ENCODE data around the gene ACTR2. TPM values are rescaled to one million over a fixed set of nuclear protein-coding genes. Genes with fewer than 3 reads are reported as not detected.
"Not testable (repeated sequence)": the region's sequence is repeated elsewhere in the genome, so short reads cannot be mapped to it uniquely, and the experiment has no call there.

ACTR2 gene
- 256 TPM for polyA plus RNA-seq (2012; ENCODE audit: missing spikeins)

DNA sequence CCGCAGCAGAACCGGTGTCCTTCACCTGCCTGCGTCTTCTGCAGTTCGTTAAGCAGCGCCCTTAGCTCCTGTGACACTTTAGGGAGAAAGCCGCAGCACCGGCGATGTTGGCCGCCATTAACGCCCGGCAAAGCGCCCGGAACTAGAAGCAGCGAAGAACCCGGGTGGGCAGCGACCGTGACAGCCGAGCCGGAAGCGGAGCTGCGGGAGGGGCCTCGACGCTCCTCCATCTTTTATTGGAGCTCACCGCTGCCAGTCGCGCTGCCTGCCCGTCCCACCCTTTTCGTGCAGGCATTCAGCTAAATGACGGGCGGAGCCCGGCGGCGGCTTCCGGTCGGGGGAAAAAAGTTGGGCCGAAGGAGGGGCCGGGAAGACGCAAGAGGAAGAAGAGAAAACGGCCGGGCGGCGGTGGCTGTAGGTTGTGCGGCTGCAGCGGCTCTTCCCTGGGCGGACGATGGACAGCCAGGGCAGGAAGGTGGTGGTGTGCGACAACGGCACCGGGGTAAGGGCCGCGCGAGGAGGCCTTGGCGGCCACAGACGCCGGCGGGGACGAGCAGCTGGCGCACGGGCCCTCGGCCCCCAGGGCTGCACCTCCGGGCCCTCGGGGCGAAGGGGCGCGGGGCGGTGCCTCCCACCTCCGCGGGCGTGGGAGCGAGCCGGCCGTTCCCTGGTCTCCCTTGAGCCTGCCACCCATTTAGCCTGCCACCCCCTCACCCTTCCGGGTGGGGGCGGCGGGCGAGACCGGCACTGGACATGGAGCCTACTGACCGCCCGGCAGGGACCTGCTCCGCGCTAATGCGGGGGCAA, at the start of gene ACTR2:
Gene ACTR2 (plus strand): TSS at position 376 of the 807 bp plus-strand sequence. CDS start 79 bp downstream, at position 455.
- TF ChIP-seq POLR2AphosphoS5 (IDR thresholded peaks at IDR 0.05; ENCODE audit: low read depth, low read length) (peak; percentile 95), POLR2A (IDR thresholded peaks at IDR 0.05; ENCODE audit: low read depth, low read length) (peak; percentile 98), TAF1 (IDR thresholded peaks at IDR 0.05; ENCODE audit: borderline replicate concordance, low read depth, low read length) (peak; percentile 75)
- peak; percentile 63 for DNase-seq (ENCODE audit: insufficient read length)
- peak; percentile 86 for FAIRE-seq

DNA sequence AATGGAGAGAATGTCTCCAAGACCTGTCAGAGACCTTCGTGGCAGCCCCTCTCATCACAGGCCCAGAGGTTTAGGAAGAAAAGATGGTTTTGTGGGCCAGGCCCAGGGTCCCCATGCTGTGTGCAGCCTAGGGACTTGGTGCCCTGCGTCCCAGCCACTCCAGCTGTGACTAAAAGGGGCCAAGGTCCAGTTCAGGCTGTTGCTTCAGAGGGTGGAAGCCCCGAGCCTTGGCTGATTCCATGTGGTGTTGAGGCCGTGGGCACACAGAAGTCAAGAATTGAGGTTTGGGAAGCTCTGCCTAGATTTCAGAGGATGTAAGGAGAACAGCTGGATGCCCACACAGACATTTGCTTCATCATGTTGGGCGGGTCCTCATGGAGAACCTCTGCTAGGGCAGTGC, 45.1 kb upstream of the ACTR2 start:
- TF ChIP-seq POLR2A (IDR thresholded peaks at IDR 0.05; ENCODE audit: low read depth, low read length) = no peak
- TF ChIP-seq TAF1 (IDR thresholded peaks at IDR 0.05; ENCODE audit: borderline replicate concordance, low read depth, low read length) = no peak
- TF ChIP-seq POLR2AphosphoS5 (IDR thresholded peaks at IDR 0.05; ENCODE audit: low read depth, low read length) = no peak
- DNase-seq (ENCODE audit: insufficient read length) = no peak
- no peak for FAIRE-seq

DNA sequence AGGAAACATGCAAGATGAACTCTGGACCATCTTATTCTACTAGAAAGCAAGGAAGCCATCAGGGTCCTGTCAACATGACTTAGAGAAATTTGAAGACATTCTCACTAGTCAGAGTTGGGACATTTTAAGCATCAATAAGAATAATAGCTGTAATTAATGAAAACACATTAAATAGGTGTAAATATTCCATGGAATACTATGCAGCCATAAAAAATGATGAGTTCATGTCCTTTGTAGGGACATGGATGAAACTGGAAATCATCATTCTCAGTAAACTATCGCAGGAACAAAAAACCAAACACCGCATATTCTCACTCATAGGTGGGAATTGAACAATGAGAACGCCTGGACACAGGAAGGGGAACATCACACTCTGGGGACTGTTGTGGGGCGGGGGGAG, 44.2 kb upstream of the ACTR2 start:
- not testable (repeated sequence) for FAIRE-seq; DNase-seq (ENCODE audit: insufficient read length)

DNA sequence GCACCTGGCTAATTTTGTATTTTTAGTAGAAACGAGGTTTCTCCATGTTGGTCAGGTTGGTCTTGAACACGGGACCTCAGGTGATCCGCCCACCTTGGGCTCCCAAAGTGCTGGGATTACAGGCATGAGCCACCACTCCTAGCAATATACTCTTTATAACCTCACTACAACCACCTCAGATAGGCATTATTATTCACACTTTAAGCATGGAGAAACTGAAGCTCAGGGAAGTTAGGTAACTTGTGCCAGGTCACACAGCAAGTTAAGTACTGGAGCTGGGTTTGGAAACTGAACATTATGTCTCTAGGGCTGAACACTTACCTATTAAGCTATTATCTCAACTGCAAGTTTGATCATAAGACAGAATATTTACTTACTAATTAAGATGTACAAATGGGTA, 42.6 kb upstream of the ACTR2 start:
- FAIRE-seq = no peak
- DNase-seq (ENCODE audit: insufficient read length) = no peak
- TF ChIP-seq POLR2A (IDR thresholded peaks at IDR 0.05; ENCODE audit: low read depth, low read length) = no peak
- no peak for TF ChIP-seq TAF1 (IDR thresholded peaks at IDR 0.05; ENCODE audit: borderline replicate concordance, low read depth, low read length)
- TF ChIP-seq POLR2AphosphoS5 (IDR thresholded peaks at IDR 0.05; ENCODE audit: low read depth, low read length) = no peak

DNA sequence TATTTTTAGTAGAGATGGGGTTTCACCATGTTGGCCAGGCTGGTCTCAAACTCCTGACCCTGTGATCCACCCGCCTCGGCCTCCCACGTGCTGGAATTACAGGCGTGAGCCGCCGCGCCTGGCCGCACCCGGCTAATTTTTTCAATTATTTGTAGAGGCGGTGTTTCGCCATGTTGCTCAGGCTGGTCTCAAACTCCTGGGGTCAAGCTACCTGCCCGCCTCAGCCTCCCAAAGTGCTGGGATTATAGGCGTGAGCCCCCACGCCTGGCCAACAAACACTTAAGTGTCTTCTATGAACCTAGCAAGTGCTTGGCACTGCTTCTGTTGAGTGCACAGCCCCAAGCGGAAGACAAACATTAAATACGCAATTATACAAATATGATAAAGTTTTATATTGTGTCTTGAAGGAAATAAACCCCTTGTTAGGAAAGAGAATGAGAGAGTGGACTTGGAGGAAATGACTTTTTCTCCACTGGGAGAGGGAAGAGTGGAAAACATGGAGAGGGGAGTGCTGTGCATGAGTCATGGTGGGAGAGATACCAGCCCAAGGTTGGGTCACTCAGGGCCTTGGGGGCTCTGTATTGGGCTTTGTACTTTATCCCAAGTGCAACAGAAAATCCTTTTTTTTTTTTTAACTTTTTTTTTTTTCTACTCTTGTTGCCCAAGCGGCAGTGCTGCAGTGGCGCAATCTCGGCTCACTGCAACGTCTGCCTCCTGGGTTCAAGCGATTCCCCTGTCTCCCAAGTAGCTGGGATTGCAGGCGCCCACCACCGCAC, 41.4 kb upstream of the ACTR2 start:
- TF ChIP-seq TAF1 (IDR thresholded peaks at IDR 0.05; ENCODE audit: borderline replicate concordance, low read depth, low read length) = no peak
- TF ChIP-seq POLR2A (IDR thresholded peaks at IDR 0.05; ENCODE audit: low read depth, low read length) = no peak
- TF ChIP-seq POLR2AphosphoS5 (IDR thresholded peaks at IDR 0.05; ENCODE audit: low read depth, low read length) = no peak
- DNase-seq (ENCODE audit: insufficient read length) (no peak), FAIRE-seq (no peak)

DNA sequence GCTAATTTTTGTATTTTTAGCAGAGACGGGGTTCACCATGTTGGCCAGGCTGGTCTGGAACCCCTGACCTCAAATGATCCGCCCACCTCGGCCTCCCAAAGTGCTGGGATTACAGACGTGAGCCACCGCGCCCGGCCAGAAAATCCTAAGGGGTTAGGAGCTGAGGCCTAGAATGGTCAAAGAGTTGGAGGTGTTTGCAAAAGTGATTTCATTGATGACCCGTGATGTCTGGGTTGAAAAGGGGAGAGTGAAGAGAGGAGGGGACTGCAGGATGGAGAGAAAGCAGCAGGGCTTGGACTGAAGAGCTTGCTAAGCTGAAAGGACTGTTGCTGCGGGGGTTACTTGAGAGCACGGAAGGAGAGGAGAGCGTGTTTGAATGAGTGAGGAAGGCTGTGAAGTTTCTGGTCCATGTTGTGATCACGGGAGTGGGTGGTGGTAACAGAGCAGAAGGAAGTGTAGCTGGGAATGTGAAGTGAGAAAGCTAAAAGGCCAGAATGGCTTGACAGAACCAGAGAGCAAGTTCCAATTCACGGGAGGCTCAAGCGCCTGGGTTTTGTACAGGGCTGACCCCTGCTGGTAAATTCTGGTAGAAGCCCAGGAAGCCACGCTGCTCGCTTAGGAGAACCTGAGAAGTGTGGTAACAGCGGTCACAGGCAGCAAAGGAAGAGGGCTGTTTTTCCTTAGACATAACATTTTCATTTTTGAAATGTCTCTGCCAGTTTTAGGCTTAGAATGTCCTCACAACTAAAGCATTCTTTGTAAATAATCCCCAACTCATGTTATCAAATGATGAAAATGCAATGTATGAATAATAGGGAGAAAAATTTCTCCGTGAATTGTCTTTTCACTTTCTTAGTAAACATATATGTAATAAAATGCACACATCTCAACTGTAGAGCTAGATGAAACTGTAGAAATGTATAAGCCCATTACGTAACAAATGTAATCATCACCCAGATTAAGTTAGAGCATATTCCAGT, 40.5 kb upstream of the ACTR2 start:
- no peak for TF ChIP-seq POLR2A (IDR thresholded peaks at IDR 0.05; ENCODE audit: low read depth, low read length)
- no peak for TF ChIP-seq POLR2AphosphoS5 (IDR thresholded peaks at IDR 0.05; ENCODE audit: low read depth, low read length)
- DNase-seq (ENCODE audit: insufficient read length) (peak; percentile 69), FAIRE-seq (peak; percentile 87)

DNA sequence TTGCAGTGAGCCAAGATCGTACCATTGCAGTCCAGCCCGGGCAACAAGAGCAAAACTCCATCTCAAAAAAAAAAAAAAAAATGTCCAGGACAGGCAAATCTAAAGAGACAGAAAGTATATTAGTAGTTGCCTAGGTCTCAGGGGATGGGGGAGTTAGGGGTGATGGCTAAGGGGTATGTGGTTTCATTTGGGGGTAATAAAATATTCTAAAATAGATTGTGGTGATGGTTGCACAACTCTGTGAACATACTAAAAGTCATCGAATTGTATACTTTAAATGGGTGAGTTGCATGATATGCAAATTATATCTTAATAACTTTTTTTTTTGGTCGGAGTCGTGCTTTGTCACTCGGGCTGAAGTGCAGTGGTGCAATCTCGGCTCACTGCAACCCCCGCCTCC, 34.2 kb upstream of the ACTR2 start:
- DNase-seq (ENCODE audit: insufficient read length) = no peak
- no peak for FAIRE-seq
- no peak for TF ChIP-seq POLR2AphosphoS5 (IDR thresholded peaks at IDR 0.05; ENCODE audit: low read depth, low read length)
- TF ChIP-seq POLR2A (IDR thresholded peaks at IDR 0.05; ENCODE audit: low read depth, low read length) = no peak
- no peak for TF ChIP-seq TAF1 (IDR thresholded peaks at IDR 0.05; ENCODE audit: borderline replicate concordance, low read depth, low read length)

DNA sequence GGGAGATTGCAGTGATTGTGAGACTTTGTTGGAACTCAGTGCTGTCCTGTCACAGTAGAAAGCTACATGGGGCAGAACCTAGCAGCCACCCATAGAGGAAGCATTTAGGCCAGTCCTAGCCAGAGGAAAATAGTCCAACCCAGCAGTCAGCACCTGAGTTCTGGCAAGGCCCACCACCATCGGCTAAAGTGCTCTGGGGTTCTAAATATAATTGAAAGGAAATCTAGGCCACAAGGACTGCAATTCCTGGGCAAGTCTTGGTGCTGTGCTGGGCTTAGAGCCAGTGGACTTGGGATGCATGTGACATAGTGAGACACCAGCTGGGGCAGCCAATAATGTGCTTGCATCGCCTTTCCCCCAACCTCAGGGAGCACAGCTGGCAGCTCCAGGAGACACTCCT, 28.9 kb upstream of the ACTR2 start:
- no peak for TF ChIP-seq POLR2AphosphoS5 (IDR thresholded peaks at IDR 0.05; ENCODE audit: low read depth, low read length)
- FAIRE-seq (no peak), DNase-seq (ENCODE audit: insufficient read length) (no peak)

DNA sequence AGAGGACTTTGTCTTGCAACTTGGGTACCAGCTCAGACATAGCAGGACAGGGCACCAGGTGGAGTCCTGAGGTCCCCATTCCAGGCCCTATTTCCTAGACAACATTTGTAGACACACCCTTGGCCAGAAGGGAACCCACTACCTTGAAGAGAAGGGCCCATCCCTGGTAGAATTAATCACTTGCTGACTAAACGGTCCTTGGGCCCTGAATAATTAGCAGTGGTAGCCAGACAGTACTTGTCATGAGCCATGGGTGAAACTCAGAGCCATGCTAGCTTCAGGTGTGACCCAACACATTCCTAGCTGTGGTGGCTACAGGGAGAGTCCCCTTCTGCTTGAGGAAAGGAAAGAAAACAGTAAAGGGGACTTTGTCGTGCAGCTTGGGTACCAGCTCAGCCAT, 28.5 kb upstream of the ACTR2 start:
- FAIRE-seq = no peak

DNA sequence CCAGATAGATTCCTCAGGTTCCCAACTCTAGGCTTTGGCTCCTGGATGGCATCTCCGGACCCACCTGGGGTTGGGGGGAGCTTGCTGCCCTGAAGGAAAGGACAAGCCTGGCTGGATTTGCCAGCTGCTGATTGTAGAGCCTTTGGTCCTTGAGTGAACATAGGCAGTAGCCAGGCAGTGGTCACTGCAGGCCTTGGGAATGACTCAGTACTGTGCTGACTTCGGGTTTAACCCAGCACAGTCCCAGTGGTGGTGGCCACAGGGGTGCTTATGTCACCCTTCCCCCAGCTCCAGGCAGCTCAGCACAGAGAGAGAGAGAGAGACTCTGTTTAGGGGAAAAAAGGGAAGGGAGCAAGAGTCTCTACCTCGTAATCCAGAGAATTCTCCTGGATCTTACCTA, 27.7 kb upstream of the ACTR2 start:
- DNase-seq (ENCODE audit: insufficient read length) = no peak
- FAIRE-seq = no peak
- no peak for TF ChIP-seq TAF1 (IDR thresholded peaks at IDR 0.05; ENCODE audit: borderline replicate concordance, low read depth, low read length)
- TF ChIP-seq POLR2A (IDR thresholded peaks at IDR 0.05; ENCODE audit: low read depth, low read length) = no peak
- no peak for TF ChIP-seq POLR2AphosphoS5 (IDR thresholded peaks at IDR 0.05; ENCODE audit: low read depth, low read length)

More for the DNA sequence above, 28.5 kb upstream of the ACTR2 start:
- no peak for DNase-seq (ENCODE audit: insufficient read length)
- no peak for TF ChIP-seq TAF1 (IDR thresholded peaks at IDR 0.05; ENCODE audit: borderline replicate concordance, low read depth, low read length)
- no peak for TF ChIP-seq POLR2A (IDR thresholded peaks at IDR 0.05; ENCODE audit: low read depth, low read length)
- no peak for TF ChIP-seq POLR2AphosphoS5 (IDR thresholded peaks at IDR 0.05; ENCODE audit: low read depth, low read length)

DNA sequence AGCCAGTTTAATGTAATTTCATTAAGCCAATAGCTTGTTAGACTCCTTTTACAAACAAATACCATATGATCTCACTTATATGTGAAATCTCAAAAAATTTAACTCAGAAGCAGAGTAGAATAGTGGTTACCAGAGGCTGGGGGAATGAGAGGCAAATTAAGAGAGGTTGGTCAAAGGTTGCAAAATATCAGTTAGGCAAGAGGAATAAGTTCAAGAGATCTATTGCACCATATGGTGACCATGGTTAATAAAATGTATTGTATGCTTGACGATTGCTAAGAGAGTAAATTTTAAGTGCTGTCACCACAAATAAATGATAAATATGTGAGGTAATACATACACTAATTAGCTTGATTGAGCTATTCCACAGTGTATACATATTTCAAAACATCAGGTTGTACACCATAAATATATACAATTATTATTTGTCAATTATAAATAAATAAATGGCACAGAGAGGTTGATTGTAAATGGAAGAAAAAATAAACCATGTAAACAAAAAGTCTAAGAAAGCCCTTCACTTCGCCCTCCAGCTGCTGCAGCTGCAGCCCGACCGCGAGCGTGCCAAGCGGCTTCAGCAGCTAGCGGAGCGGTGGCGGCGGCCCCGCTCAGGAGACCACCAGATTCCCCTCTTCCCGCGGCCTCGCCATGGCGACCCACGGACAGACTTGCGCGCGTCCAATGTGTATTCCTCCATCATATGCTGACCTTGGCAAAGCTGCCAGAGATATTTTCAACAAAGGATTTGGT, 23.0 kb upstream of the ACTR2 start:
- DNase-seq (ENCODE audit: insufficient read length) (no peak), FAIRE-seq (no peak)
- TF ChIP-seq POLR2AphosphoS5 (IDR thresholded peaks at IDR 0.05; ENCODE audit: low read depth, low read length) (no peak), TAF1 (IDR thresholded peaks at IDR 0.05; ENCODE audit: borderline replicate concordance, low read depth, low read length) (no peak)
